Esophagus muscularis mucosa (tissue), 4 donors: ENCODE data around the gene CISH. TPM values are rescaled to one million over a fixed set of nuclear protein-coding genes. Genes with fewer than 3 reads are reported as not detected.

Experiments used
- DNase-seq: peaks from one replicate; pipeline ENCODE4 v3.0.0-alpha.2; 2017; ENCODE audit errors: extremely low spot score
- H3K27ac ChIP-seq, 4 donors: fragments of 200-600 bp; sonication (generic); replicated peaks in 1 of 4; 1 replicate in 3 of 4; 2 replicates in 1 of 4; pipeline ENCODE4 v1.5.1; 2016 to 2019; ENCODE audit warnings: mild to moderate bottlenecking in 1 of 4
- H3K27me3 ChIP-seq, 4 donors: fragments of 200-600 bp; sonication (generic); one replicate each; pipeline versions ENCODE4 v1.5.1 to v1.6.0; 2016 to 2019
- H3K36me3 ChIP-seq, 4 donors: fragments of 200-600 bp; sonication (generic); one replicate each; pipeline ENCODE4 v1.5.1; 2016 to 2019
- H3K4me1 ChIP-seq, 4 donors: fragments of 200-600 bp; sonication (generic); one replicate each; pipeline ENCODE4 v1.5.1; 2016 to 2019
- H3K4me3 ChIP-seq, 4 donors: fragments of 200-600 bp; sonication (generic); 1 replicate in 2 of 4; 2 replicates in 2 of 4; pipeline ENCODE4 v1.5.1; 2016 to 2019; ENCODE audit warnings: mild to moderate bottlenecking in 4 of 4, moderate library complexity in 1 of 4
- H3K9me3 ChIP-seq, 4 donors: fragments of 200-600 bp; sonication (generic); 1 replicate in 3 of 4; 2 replicates in 1 of 4; pipeline ENCODE4 v1.5.1; 2016 to 2019
- EP300 ChIP-seq: sonication (generic); formaldehyde crosslinking; IDR thresholded peaks from one replicate; pipeline ENCODE4 v1.6.1; 2017; ENCODE audit warnings: antibody characterized with exemption
- POLR2A ChIP-seq: fragments of 450-650 bp; IDR thresholded peaks from one replicate; pipeline ENCODE4 v1.6.1; 2017; ENCODE audit warnings: antibody characterized with exemption, moderate library complexity, mild to moderate bottlenecking, low read depth
- POLR2AphosphoS5 ChIP-seq, 2 donors: sonication (generic); formaldehyde crosslinking; IDR thresholded peaks; one replicate each; pipeline ENCODE4 v1.6.1; 2017; ENCODE audit warnings: antibody characterized with exemption in 2 of 2
- WGBS: methylation state at CpG from one replicate; pipeline ENCODE4 v1.1.5; 2018; 5-methylcytosine and 5-hydroxymethylcytosine counted together
- intact Hi-C: fragments of 100-400 bp; cut with DNase I; formaldehyde crosslinking; loops from one replicate; pipeline ENCODE4 v1.15.1; 2023
- total RNA-seq, 4 donors: library from RNA; depleted of rRNA; stranded (reverse); fragments of >200 nt; gene quantifications; one replicate each; pipeline versions ENCODE4 v1.1.0 to v1.2.1, GENCODE V29; 2016
- TF ChIP-seq, protein P1 (sequence below), 3 experiments: fragments of 200-600 bp in 2 of 3; fragments of 450-650 bp in 1 of 3; sonication (generic) in 2 of 3; IDR thresholded peaks; one replicate each; pipeline ENCODE4 v1.5.1; 2017 to 2019; ENCODE audit warnings: antibody characterized with exemption in 3 of 3, mild to moderate bottlenecking in 2 of 3, moderate library complexity in 1 of 3

Gene CISH
- total RNA-seq, 4 donors from 2014 or later: 1.7 to 26.7 (median 4.4) TPM

DNA sequence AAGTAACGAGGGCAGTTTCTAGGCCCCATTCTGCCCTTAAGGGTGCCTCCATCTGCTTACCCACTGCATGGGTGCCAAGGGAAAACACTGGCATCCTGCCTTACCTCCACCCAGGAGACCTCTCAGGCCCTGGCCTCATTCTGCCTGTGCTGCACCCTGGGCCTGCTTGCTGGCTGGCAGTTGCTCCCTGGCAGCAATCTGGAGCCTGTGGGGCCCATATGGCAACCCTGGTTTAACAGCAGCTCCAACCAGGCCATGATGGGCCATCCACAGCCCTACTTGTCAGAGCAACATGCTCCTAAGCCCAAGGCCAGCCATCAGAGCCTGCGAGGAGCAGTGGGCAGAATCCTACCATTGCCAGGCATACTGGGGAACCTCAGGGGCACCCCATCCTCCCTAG is 47.7 kb downstream of the CISH start:
- Histone ChIP-seq H3K9me3 (no peaks in the 10 kb centered on the region), H3K27ac (no peak overlapping the region), H3K27me3 (no peaks in the 10 kb centered on the region), H3K4me1 (peaks cover 13 to 31% (median 26%) of the 10 kb centered on the region in 4 donors), H3K4me3 (no peak overlapping the region), H3K36me3 (peaks cover 0 to 52% (median 8%) of the 10 kb centered on the region in 4 donors)
- intact Hi-C loops: no loop called here
- no peak for DNase-seq
- TF ChIP-seq, protein P1, sequence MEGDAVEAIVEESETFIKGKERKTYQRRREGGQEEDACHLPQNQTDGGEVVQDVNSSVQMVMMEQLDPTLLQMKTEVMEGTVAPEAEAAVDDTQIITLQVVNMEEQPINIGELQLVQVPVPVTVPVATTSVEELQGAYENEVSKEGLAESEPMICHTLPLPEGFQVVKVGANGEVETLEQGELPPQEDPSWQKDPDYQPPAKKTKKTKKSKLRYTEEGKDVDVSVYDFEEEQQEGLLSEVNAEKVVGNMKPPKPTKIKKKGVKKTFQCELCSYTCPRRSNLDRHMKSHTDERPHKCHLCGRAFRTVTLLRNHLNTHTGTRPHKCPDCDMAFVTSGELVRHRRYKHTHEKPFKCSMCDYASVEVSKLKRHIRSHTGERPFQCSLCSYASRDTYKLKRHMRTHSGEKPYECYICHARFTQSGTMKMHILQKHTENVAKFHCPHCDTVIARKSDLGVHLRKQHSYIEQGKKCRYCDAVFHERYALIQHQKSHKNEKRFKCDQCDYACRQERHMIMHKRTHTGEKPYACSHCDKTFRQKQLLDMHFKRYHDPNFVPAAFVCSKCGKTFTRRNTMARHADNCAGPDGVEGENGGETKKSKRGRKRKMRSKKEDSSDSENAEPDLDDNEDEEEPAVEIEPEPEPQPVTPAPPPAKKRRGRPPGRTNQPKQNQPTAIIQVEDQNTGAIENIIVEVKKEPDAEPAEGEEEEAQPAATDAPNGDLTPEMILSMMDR (IDR thresholded peaks at IDR 0.05): no peak
- TF ChIP-seq EP300: no peak
- TF ChIP-seq POLR2A: no peak
- TF ChIP-seq POLR2AphosphoS5 (IDR thresholded peaks at IDR 0.05): no peak
- 81% methylated on average over 2 of the region's 2 CpGs for WGBS

DNA sequence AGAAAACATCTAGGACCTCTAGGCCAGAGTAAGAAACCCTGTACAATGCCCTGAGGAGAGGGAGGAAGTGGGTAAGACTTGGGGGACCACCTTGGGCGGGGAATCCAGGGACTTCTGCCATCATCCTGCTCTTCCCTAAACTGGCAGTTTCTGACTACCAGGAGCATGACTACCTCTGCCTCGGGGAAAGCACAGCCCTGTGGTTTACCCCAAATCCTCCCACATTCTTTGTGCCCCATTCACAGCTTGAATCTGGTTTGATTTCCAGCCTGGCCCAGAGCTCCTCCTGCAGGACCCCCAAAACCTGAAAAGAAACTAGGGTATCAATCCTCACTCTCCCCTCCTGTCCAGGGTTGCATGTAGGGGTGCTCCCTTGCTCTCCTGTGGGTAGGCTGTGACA is 48.7 kb downstream of the CISH start:
- Histone ChIP-seq H3K4me3 (no peak overlapping the region), H3K27me3 (no peaks in the 10 kb centered on the region), H3K27ac (no peak overlapping the region), H3K4me1 (peaks cover 10 to 21% (median 16%) of the 10 kb centered on the region in 4 donors), H3K36me3 (peaks cover 0 to 55% (median 12%) of the 10 kb centered on the region in 4 donors), H3K9me3 (no peaks in the 10 kb centered on the region)
- intact Hi-C loops: no loop called here
- WGBS: 75% methylated on average over 2 of the region's 2 CpGs
- DNase-seq: no peak
- no peak for TF ChIP-seq EP300
- TF ChIP-seq, protein P1 (IDR thresholded peaks at IDR 0.05): no peak
- TF ChIP-seq POLR2AphosphoS5 (IDR thresholded peaks at IDR 0.05): no peak
- no peak for TF ChIP-seq POLR2A

DNA sequence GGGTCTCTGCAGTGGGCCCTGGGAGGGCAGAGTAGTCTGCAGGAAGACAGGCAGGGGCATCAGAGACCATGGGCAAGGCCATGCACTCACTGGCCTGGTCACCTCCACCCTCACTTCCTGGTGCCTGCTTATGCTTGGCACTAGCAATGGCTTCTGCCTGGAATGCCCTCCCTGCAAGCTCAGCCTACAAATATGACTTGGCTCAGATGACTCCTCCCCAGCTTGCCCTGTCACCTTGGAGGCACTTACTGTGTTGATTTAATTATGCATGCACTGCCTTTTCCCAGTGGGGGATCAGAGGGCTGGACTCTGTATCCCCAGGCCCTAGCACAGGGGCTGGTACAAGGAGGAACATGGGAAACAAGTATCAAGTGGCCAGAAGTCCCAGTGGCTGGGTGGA is 51.9 kb downstream of the CISH start:
- peaks cover 0 to 7% (median 0%) of the 10 kb centered on the region in 4 donors for H3K27me3 ChIP-seq
- H3K4me3 ChIP-seq: no peak overlapping the region
- no peak for DNase-seq
- peaks cover 0 to 3% (median 0%) of the 10 kb centered on the region in 4 donors for H3K4me1 ChIP-seq
- intact Hi-C loops: no loop called here
- TF ChIP-seq POLR2A: no peak
- no peak for TF ChIP-seq POLR2AphosphoS5 (IDR thresholded peaks at IDR 0.05)
- no peak for TF ChIP-seq EP300
- TF ChIP-seq, protein P1 (IDR thresholded peaks at IDR 0.05): no peak
- peaks cover 0 to 49% (median 12%) of the 10 kb centered on the region in 4 donors for H3K36me3 ChIP-seq
- no peak overlapping the region for H3K27ac ChIP-seq
- no peaks in the 10 kb centered on the region for H3K9me3 ChIP-seq

DNA sequence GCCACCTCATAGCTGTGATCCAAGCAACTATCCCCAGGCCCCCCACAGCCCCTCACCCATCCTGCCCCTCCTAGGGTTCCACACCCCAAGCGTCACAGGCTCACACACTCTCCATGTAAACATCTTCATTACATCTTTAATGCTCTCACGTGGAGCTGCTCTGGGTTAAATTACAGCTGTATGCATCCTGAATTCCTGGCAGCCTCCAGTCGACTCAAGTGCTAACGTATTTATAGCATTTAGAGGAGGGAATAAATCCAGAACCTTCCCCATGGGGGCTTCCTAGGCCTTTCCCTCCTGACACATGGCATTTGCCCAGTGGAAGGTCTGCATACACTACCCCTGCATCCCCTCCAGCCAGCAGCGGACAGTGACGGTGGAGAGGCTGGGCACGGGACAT is 53.7 kb downstream of the CISH start:
- Histone ChIP-seq H3K27me3 (peaks cover 0 to 11% (median 0%) of the 10 kb centered on the region in 4 donors), H3K4me3 (no peak overlapping the region), H3K9me3 (no peaks in the 10 kb centered on the region), H3K4me1 (peaks cover 0 to 3% (median 0%) of the 10 kb centered on the region in 4 donors), H3K36me3 (peaks cover 0 to 35% (median 12%) of the 10 kb centered on the region in 4 donors), H3K27ac (no peak overlapping the region)
- no peak for TF ChIP-seq EP300
- WGBS: 57% methylated on average over 7 of the region's 7 CpGs
- intact Hi-C loops: no loop called here
- DNase-seq: no peak

DNA sequence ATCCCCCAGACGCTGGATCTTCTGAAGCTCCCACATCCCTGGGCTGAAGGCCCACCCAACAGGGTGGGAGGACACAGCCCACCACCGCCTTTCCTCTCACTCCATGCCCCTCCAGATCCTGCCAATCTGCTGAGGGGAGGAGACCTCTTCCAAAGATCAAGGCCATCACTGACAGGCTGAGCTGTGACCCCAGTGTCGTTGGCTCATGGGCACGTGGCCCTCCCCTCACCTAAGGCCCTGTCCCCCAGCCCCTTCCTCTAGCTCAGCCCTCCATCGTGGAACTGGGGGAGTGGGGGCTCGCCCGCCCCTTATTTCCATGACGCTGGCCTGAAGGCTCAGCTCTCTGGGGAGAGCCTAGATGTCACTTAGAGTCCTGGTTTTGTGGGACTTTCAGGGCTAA is 54.5 kb downstream of the CISH start:
- 68% methylated on average over 8 of the region's 8 CpGs for WGBS
- DNase-seq: no peak

More for the DNA sequence above, 54.5 kb downstream of the CISH start:
- no peaks in the 10 kb centered on the region for H3K9me3 ChIP-seq
- peaks cover 0 to 27% (median 9%) of the 10 kb centered on the region in 4 donors for H3K36me3 ChIP-seq
- peaks cover 0 to 11% (median 0%) of the 10 kb centered on the region in 4 donors for H3K27me3 ChIP-seq
- no peak overlapping the region for H3K27ac ChIP-seq
- intact Hi-C loops: no loop called here
- H3K4me1 ChIP-seq: peaks cover 0 to 3% (median 0%) of the 10 kb centered on the region in 4 donors
- no peak overlapping the region for H3K4me3 ChIP-seq
- TF ChIP-seq, protein P1 (IDR thresholded peaks at IDR 0.05): no peak
- TF ChIP-seq POLR2A (no peak), POLR2AphosphoS5 (IDR thresholded peaks at IDR 0.05) (no peak), EP300 (no peak)

Other genes starting within 250 kb of the CISH start
- 1 to 10 TPM in 2 of 4 donors, under 1 TPM in 2; 0.84 to 2.8 (median 1.1) TPM for gene CACNA2D2, start 108.1 kb downstream of the CISH start, total RNA-seq
- 10 to 100 TPM; 13.6 to 23.8 (median 18.9) TPM for gene C3orf18, start 44.0 kb downstream of the CISH start, total RNA-seq
- 10 to 100 TPM in 1 of 4 donors, 1 to 10 TPM in 3; 4.6 to 10.6 (median 6.3) TPM for gene HEMK1, start 42.3 kb downstream of the CISH start, total RNA-seq
- 10 to 100 TPM; 20.8 to 31.3 (median 27.2) TPM for gene MAPKAPK3, start 5.4 kb upstream of the CISH start, total RNA-seq
- gene DOCK3, start 63.2 kb upstream of the CISH start, total RNA-seq: 10 to 100 TPM in 1 of 4 donors, 1 to 10 TPM in 3; 5.4 to 10.6 (median 7.2) TPM